HCT116 (cell line): ENCODE results near the gene CDH13.

Experiments used
- CBX3 ChIP-seq: IDR thresholded peaks from 2 replicates; pipeline ENCODE4 v1.6.1; 2012; ENCODE audit warnings: low read depth
- CEBPB ChIP-seq: IDR thresholded peaks from 2 replicates; pipeline ENCODE4 v1.6.1; 2012; ENCODE audit warnings: low read depth
- CTCF ChIP-seq, 3 experiments: fragments of 200-600 bp in 1 of 3; sonication (generic) in 1 of 3; IDR thresholded peaks in 2 of 3; conservative IDR thresholded peaks in 1 of 3; 2 replicates each; pipeline ENCODE4 v1.5.1; 2012 to 2017; ENCODE audit warnings: low read depth in 2 of 3, low read length in 2 of 3, antibody characterized with exemption in 1 of 3, borderline replicate concordance in 1 of 3, control low read depth in 1 of 3, mild to moderate bottlenecking in 1 of 3, mixed read lengths in 1 of 3, mixed run types in 1 of 3, moderate library complexity in 1 of 3; ENCODE audit not compliant: insufficient read depth in 1 of 3
- JUND ChIP-seq: IDR thresholded peaks from 2 replicates; pipeline ENCODE4 v1.6.1; 2012
- POLR2A ChIP-seq: IDR thresholded peaks from 2 replicates; pipeline ENCODE4 v1.7.0; 2011; ENCODE audit warnings: borderline replicate concordance; ENCODE audit not compliant: insufficient read depth, insufficient read length; ENCODE audit errors: extremely low read depth
- RAD21 ChIP-seq: IDR thresholded peaks from 2 replicates; pipeline ENCODE4 v1.6.1; 2012; ENCODE audit warnings: low read depth, mild to moderate bottlenecking
- SRF ChIP-seq: IDR thresholded peaks from 2 replicates; pipeline ENCODE4 v1.6.1; 2012; ENCODE audit warnings: low read depth
- ZFX ChIP-seq: fragments of 450-650 bp; IDR thresholded peaks from 2 replicates; pipeline ENCODE4 v1.6.1; 2017

- no peak for TF ChIP-seq CTCF (IDR thresholded peaks at IDR 0.05 in 2 of 3, conservative IDR thresholded peaks at IDR 0.05 in 1 of 3; ENCODE audit: borderline replicate concordance in 1 of 3, insufficient read depth in 1 of 3, low read depth in 2 of 3, low read length in 2 of 3)
- no peak for TF ChIP-seq POLR2A
- TF ChIP-seq JUND: no peak
- no peak for TF ChIP-seq CEBPB
- TF ChIP-seq SRF: no peak
- no peak for TF ChIP-seq CBX3
- no peak for TF ChIP-seq RAD21
- no peak for TF ChIP-seq ZFX
Observed at GRCh38 chr16:82716361-82716855, 89.6 kb downstream of the CDH13 start.
